Activated naive CD4-positive, alpha-beta T cell treated with anti-CD3 and anti-CD28 coated beads for 36 hours (primary cell): Measurements from ENCODE around the gene ULK2. TPM values are rescaled to one million over a fixed set of nuclear protein-coding genes. Genes with fewer than 3 reads are reported as not detected.

Experiments used
- CTCF ChIA-PET: fragments of 350-600 bp; sonication (Branson Sonifier 250); formaldehyde crosslinking; loops from one replicate; lab custom pipeline; 2021; ENCODE audit warnings: antibody characterized with exemption; lab: Charles Lee
- DNase-seq: peaks from one replicate; pipeline ENCODE4 v3.0.0-alpha.2; 2020
- H3K27ac Mint-ChIP-seq: one replicate; pipeline ENCODE4 v1.8.0; 2021; ENCODE audit warnings: mild to moderate bottlenecking, mixed read lengths
- H3K27me3 Mint-ChIP-seq: one replicate; pipeline ENCODE4 v1.8.0; 2021; ENCODE audit warnings: low read depth, mixed read lengths
- H3K36me3 Mint-ChIP-seq: one replicate; pipeline ENCODE4 v1.8.0; 2021; ENCODE audit warnings: low read depth, mixed read lengths
- H3K4me1 Mint-ChIP-seq: one replicate; pipeline ENCODE4 v1.8.0; 2021; ENCODE audit warnings: low read depth, mixed read lengths
- H3K4me3 Mint-ChIP-seq: one replicate; pipeline ENCODE4 v1.8.0; 2021; ENCODE audit warnings: mild to moderate bottlenecking, moderate library complexity, mixed read lengths
- H3K9me3 Mint-ChIP-seq: one replicate; pipeline ENCODE4 v1.8.0; 2021; ENCODE audit warnings: mixed read lengths
- intact Hi-C: fragments of 100-400 bp; cut with micrococcal nuclease; formaldehyde crosslinking; loops from one replicate; pipeline ENCODE4 v1.15.1; 2023
- total RNA-seq, 2 experiments: library from RNA; stranded (reverse); gene quantifications; one replicate each; pipeline ENCODE4 v1.2.3, GENCODE V29; 2021

The ULK2 gene
- total RNA-seq, 2 experiments from 2014 or later = 10.2 to 10.3 TPM

DNA sequence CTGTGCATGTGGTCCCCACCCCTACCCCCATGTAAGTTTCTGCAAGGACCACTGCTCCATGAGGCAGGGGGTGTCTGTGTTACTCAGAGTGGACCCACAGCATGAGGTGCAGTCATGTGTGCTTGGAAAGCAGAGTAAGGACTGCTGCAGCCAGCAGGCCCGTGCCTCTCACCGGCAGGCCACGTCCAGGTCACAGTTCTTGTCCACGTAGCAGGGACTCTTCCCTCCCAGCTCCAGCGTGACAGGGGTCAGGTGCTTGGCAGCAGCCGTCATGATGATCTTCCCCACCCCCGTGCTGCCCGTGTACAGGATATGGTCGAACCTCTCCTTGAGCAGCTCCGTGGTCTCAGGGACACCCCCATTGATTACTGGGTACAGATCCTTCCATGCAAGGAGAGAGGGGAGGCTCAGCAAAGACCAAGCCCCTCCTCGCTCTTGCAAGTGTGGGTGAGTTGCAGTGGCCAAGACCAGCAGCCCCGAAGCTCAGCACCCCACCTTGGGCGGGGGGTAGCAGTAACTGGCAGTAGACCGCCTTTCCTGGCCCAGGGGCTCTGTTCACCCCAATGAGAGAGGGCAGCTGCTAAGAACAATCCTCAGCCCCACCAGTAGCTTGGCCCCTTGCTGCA lies 125.8 kb downstream of the ULK2 start:
- CTCF ChIA-PET = interaction anchor here (0.7 to 1.3 kb wide), 2 partner anchors 21 to 25 kb away, joined by 4 read pairs; no protein-coding TSS in a partner anchor
- no peak for DNase-seq
- Mint-ChIP-seq H3K9me3 (no peaks in the 10 kb centered on the region), H3K4me1 (peaks cover 5% of the 10 kb centered on the region), H3K27ac (no peak overlapping the region), H3K4me3 (no peak overlapping the region), H3K36me3 (no peaks in the 10 kb centered on the region), H3K27me3 (no peaks in the 10 kb centered on the region)
- intact Hi-C loops = no loop called here

- intact Hi-C loops = no loop called here
- CTCF ChIA-PET = interaction anchor here (0.9 to 1.3 kb wide), 3 partner anchors 22 to 227 kb away, joined by 3 to 4 read pairs (median 3); no protein-coding TSS in a partner anchor
- no peak for DNase-seq
- H3K4me3 Mint-ChIP-seq = no peak overlapping the region
- no peaks in the 10 kb centered on the region for H3K36me3 Mint-ChIP-seq
- no peak overlapping the region for H3K27ac Mint-ChIP-seq
- H3K27me3 Mint-ChIP-seq = no peaks in the 10 kb centered on the region
- H3K4me1 Mint-ChIP-seq = peaks cover 5% of the 10 kb centered on the region
- H3K9me3 Mint-ChIP-seq = no peaks in the 10 kb centered on the region
Measured at GRCh38 chr17:19740933-19741332, 126.8 kb downstream of the ULK2 start.

GRCh38 chr17:19739241-19740201 lies 128.2 kb downstream of the ULK2 start:
- Mint-ChIP-seq H3K4me3 (no peak overlapping the region), H3K4me1 (no peaks in the 10 kb centered on the region), H3K9me3 (no peaks in the 10 kb centered on the region), H3K27me3 (no peaks in the 10 kb centered on the region), H3K27ac (no peak overlapping the region), H3K36me3 (no peaks in the 10 kb centered on the region)
- CTCF ChIA-PET = no interaction called here
- DNase-seq = no peak
- intact Hi-C loops = no loop called here

DNA sequence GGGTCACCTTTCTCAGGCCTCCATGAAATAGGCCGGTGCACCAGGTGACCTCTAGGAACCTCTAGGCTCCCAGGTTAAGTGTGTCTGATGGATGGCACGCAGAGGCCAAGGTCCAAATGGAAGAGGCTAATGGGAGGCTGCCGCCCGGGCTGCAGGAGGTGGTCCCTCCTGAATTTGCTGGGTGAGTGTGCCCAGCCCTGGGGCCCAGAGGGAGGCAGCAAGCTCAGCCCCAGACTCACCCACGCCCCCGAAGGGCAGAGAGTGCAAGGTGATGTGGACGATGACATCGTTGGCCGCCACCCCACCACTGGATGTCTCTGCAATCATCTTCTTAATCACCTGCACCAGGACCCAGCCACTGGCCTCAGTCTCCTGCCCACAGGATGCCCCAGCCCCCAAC lies 129.0 kb downstream of the ULK2 start:
- no peak overlapping the region for H3K27ac Mint-ChIP-seq
- CTCF ChIA-PET = no interaction called here
- H3K4me1 Mint-ChIP-seq = no peaks in the 10 kb centered on the region
- H3K4me3 Mint-ChIP-seq = no peak overlapping the region
- no peaks in the 10 kb centered on the region for H3K9me3 Mint-ChIP-seq
- intact Hi-C loops = no loop called here
- no peaks in the 10 kb centered on the region for H3K36me3 Mint-ChIP-seq
- no peaks in the 10 kb centered on the region for H3K27me3 Mint-ChIP-seq
- DNase-seq = no peak

DNA sequence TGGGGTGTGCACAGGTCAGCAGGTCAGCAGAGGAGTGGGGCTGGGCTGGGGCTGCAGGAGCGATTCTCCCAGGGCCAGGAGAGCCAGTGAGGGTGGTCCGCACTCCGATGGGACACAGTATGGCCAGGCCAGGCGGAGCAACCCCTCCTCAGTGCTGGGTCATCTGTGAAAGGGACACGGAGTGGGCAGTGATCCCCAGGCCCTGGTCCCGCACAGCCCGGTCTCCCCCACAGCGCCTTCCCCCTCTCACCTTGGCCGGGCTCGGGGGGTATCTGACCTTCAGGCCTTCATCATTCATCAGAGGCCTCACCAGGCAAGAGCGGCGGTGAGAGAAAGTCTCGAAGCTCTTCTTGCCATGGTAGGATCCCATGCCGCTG lies 129.7 kb downstream of the ULK2 start:
- Mint-ChIP-seq H3K4me1 (no peaks in the 10 kb centered on the region), H3K27me3 (no peaks in the 10 kb centered on the region), H3K9me3 (no peaks in the 10 kb centered on the region), H3K36me3 (no peaks in the 10 kb centered on the region), H3K27ac (no peak overlapping the region), H3K4me3 (no peak overlapping the region)
- CTCF ChIA-PET = no interaction called here
- DNase-seq = no peak
- intact Hi-C loops = no loop called here

GRCh38 chr17:19737305-19738072 lies 130.2 kb downstream of the ULK2 start:
- no peaks in the 10 kb centered on the region for H3K4me1 Mint-ChIP-seq
- no peaks in the 10 kb centered on the region for H3K27me3 Mint-ChIP-seq
- no peak for DNase-seq
- no peak overlapping the region for H3K4me3 Mint-ChIP-seq
- CTCF ChIA-PET = no interaction called here
- intact Hi-C loops = no loop called here
- no peaks in the 10 kb centered on the region for H3K9me3 Mint-ChIP-seq
- H3K36me3 Mint-ChIP-seq = no peaks in the 10 kb centered on the region
- no peak overlapping the region for H3K27ac Mint-ChIP-seq

DNA sequence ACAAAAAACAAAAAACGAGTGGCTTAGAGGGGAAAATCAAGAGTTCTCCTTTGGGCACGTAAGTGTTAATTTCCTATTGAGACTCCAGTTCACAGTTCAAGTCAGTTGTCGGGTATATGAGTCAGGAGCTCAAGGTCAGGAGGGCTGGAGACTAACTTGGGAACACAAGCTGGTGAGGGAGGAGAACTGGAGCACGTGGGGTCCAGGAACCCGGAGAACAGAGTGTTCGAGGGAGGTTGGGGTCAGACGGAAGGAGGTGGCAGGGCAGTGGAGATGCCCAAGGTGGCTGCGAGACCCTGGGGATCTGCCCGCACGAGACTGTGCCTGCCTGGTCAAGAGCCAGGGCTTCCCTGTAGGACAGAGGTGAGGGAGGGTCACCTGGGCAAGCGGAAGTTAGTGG lies 131.7 kb downstream of the ULK2 start:
- DNase-seq = no peak
- Mint-ChIP-seq H3K4me3 (no peak overlapping the region), H3K9me3 (no peaks in the 10 kb centered on the region), H3K36me3 (no peaks in the 10 kb centered on the region), H3K27me3 (no peaks in the 10 kb centered on the region), H3K27ac (no peak overlapping the region), H3K4me1 (no peaks in the 10 kb centered on the region)
- intact Hi-C loops = no loop called here
- CTCF ChIA-PET = interaction anchor here (2.4 kb wide), 1 partner anchor 27 kb away, joined by 6 read pairs; no protein-coding TSS in a partner anchor

GRCh38 chr17:19733953-19734526 lies 133.7 kb downstream of the ULK2 start:
- Mint-ChIP-seq H3K27me3 (no peaks in the 10 kb centered on the region), H3K4me1 (no peaks in the 10 kb centered on the region), H3K4me3 (no peak overlapping the region), H3K9me3 (no peaks in the 10 kb centered on the region), H3K27ac (no peak overlapping the region), H3K36me3 (no peaks in the 10 kb centered on the region)
- intact Hi-C loops = no loop called here
- no peak for DNase-seq
- CTCF ChIA-PET = interaction anchor here (0.9 to 2.4 kb wide), 2 partner anchors 11 to 29 kb away, joined by 4 to 6 read pairs; no protein-coding TSS in a partner anchor

DNA sequence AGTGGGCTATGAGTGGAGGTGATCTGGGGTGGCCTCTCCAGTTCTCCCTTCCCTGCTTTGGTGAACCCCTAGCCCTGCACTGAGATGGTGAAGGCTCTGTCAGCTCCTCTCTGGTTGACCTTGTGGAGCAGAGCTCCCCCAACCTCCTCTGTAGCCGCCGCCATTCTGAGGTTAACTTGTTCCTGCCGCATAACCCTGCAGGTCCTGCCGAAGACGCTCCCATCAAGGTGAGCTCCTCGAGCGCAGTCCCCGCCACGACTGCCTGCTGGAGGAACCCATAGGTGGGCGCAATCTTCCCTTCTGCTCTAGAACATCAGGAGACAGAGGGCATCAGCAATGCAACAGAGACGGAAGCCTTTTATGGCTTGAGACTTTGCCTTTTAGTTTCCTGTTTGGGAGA lies 136.1 kb downstream of the ULK2 start:
- no peaks in the 10 kb centered on the region for H3K36me3 Mint-ChIP-seq
- no peak overlapping the region for H3K4me3 Mint-ChIP-seq
- H3K4me1 Mint-ChIP-seq = no peaks in the 10 kb centered on the region
- no peaks in the 10 kb centered on the region for H3K27me3 Mint-ChIP-seq
- CTCF ChIA-PET = interaction anchor here (0.7 kb wide), 1 partner anchor 14 kb away, joined by 5 read pairs; no protein-coding TSS in a partner anchor
- H3K9me3 Mint-ChIP-seq = no peaks in the 10 kb centered on the region
- intact Hi-C loops = no loop called here
- H3K27ac Mint-ChIP-seq = no peak overlapping the region
- no peak for DNase-seq

GRCh38 chr17:19730843-19731242 lies 136.9 kb downstream of the ULK2 start:
- Mint-ChIP-seq H3K36me3 (no peaks in the 10 kb centered on the region), H3K9me3 (no peaks in the 10 kb centered on the region), H3K27me3 (no peaks in the 10 kb centered on the region), H3K4me1 (no peaks in the 10 kb centered on the region), H3K4me3 (no peak overlapping the region), H3K27ac (no peak overlapping the region)
- no peak for DNase-seq
- CTCF ChIA-PET = no interaction called here
- intact Hi-C loops = no loop called here

DNA sequence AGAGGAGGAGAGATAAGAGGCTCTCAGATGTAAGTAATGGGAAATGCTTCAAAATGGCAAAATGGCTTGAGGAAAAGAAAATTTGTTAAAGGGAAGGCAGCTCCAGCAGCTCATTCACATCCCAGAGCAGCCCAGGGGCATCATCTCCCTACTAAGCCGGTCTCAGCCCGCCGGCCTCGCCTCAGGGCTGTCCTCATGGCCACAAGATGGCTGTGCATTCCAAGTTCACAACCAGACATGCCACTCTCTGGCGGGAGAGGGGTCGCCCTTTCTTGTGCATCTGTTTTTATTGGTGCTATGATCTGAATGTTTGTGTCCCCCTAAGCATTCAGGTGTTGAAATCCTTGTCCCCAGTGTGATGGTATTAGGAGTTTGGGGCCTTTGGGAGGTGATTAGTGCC lies 137.8 kb downstream of the ULK2 start:
- H3K36me3 Mint-ChIP-seq = no peaks in the 10 kb centered on the region
- H3K27me3 Mint-ChIP-seq = no peaks in the 10 kb centered on the region
- peaks cover 9% of the 10 kb centered on the region for H3K4me1 Mint-ChIP-seq
- H3K27ac Mint-ChIP-seq = no peak overlapping the region
- CTCF ChIA-PET = no interaction called here
- intact Hi-C loops = no loop called here
- no peaks in the 10 kb centered on the region for H3K9me3 Mint-ChIP-seq
- no peak overlapping the region for H3K4me3 Mint-ChIP-seq
- DNase-seq = no peak

- no peak for DNase-seq
- Mint-ChIP-seq H3K4me1 (peaks cover 16% of the 10 kb centered on the region), H3K27ac (no peak overlapping the region), H3K27me3 (no peaks in the 10 kb centered on the region), H3K4me3 (no peak overlapping the region), H3K36me3 (no peaks in the 10 kb centered on the region), H3K9me3 (no peaks in the 10 kb centered on the region)
- intact Hi-C loops = no loop called here
- CTCF ChIA-PET = interaction anchor here (0.7 to 1.4 kb wide), 5 partner anchors 17 to 39 kb away, joined by 3 to 7 read pairs (median 3); no protein-coding TSS in a partner anchor
Measured at GRCh38 chr17:19728084-19728495, 139.6 kb downstream of the ULK2 start.
